ENCODE data around the gene U2AF2.
"Not testable (repeated sequence)": the region's sequence is repeated elsewhere in the genome, so short reads cannot be mapped to it uniquely, and the experiment has no call there.

U2AF2 gene

DNA sequence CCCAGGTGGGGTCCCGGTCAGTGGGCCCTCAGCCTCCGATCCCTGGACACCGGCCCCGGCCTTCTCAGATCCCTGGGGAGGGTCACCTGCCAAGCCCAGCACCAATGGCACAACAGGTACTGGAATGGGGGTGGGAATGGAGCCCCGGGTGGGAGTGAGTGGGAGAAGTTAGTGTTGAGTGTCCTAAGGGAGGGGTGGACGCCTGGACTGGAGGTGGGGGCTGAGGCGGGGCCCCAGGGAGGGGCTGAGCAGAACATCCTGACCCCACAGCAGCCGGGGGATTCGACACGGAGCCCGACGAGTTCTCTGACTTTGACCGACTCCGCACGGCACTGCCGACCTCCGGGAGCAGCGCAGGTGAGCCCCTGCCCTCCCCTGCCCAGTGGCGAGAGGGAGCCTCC is 37.8 kb downstream of the U2AF2 start:
- DNase-seq = no peak

DNA sequence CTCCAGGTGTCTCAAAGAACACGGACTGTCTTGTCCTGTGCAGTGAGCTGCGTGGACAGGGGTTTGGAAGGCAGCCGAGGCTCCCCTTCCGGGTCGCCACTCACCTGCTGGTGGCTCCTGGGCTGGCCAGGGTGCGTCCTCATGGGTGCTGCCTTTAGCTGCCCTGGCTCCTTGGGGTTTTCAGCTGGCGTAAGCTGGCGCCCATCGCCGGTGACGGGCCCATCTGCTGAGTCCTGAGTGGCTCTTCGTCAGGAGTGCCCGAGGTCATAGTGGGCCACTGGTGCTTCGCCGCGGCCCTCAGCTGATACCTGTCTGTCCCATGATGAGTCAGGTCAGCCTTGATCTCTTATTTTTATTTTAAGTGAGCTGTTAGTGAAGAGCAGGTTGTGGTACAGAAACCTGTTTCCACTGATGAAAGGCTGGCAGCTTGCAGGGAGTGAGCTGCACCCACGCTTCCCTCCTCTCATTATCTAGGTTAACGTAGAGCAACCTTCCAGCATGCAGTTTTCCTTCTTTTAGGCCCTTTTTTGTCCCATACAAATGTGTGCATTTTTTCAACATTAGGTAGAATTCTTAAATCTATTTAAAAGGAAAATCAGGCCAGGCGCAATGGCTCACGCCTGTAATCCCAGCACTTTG is 38.6 kb downstream of the U2AF2 start:
- DNase-seq = no peak

DNA sequence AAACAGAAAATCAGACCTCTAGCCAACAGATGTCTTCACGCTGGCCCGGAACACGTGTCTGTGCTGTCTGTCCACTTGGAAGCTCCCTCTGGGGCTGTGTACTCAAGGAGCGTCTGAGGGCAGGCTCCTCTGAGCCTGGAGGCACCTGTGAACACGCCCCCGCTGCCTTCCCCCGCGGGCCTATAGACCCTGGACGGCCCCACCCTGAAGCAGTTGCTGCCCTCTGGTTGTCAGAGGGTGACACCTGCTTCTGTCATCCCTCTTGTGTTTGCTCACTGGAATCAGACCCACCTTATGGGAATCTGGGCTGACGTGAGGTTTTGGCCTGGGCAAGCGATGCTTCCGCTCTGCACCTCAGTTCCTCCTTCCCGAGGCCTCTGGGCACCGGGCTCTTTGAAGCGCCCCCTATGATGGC is 39.4 kb downstream of the U2AF2 start:
- no peak for DNase-seq

DNA sequence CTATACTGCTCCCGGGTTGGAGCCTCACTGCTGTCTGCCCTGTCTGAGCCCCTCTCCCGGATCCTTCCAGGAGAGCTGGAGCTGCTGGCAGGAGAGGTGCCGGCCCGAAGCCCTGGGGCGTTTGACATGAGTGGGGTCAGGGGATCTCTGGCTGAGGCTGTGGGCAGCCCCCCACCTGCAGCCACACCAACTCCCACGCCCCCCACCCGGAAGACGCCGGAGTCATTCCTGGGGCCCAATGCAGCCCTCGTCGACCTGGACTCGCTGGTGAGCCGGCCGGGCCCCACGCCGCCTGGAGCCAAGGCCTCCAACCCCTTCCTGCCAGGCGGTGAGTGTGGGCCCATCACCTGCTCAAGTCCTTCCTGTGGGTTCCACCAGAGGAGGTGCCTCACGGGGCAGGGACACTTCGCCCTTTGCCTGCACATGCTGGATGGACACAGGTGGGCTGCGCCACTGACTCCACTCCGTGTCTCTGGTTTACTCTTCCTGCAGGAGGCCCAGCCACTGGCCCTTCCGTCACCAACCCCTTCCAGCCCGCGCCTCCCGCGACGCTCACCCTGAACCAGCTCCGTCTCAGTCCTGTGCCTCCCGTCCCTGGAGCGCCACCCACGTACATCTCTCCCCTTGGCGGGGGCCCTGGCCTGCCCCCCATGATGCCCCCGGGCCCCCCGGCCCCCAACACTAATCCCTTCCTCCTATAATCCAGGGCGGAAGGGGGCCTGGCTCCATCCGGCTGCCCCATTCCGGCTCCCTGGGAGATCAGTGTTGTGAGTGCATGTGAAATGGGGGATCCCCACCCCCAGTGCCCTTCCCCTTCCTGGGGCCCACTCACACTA is 40.0 kb downstream of the U2AF2 start:
- no peak for DNase-seq

DNA sequence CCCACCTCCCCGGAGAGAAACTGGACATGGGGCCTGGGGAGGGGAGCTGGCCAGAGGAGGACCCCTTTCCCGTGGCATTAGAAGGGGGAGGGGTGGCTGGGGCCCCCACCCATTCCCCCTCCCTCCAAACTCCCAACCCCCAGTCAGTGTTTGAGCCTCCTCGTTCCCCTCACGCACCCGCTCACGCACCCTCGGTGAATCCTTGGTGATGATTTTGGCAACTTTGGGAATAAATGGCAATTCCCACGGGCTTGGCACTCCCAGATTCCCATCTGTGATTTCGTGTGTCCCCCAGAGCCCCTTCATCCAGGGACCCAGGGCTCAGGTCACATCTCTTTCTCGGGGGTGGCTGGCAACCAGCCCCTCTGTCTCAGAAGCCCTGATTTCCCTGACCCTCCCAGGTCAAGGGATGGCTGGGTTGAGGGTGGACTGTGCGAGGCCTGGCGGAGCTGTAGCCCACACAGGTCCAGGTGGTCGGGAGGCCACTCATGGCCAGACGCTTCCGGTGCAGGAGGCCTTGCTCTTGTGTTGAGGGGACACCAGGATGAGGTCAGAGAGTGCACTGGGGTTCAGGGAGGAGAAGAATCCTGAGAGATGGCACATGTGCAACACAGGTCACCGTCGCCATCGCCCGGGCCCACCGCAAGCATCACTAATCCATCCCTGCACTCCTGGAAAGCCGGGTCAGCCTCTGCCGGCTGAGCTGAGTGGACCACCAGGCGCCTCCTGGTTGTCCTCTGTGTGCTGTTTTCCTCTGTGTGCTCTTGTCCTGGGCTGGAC is 40.9 kb downstream of the U2AF2 start:
- DNase-seq = no peak

DNA sequence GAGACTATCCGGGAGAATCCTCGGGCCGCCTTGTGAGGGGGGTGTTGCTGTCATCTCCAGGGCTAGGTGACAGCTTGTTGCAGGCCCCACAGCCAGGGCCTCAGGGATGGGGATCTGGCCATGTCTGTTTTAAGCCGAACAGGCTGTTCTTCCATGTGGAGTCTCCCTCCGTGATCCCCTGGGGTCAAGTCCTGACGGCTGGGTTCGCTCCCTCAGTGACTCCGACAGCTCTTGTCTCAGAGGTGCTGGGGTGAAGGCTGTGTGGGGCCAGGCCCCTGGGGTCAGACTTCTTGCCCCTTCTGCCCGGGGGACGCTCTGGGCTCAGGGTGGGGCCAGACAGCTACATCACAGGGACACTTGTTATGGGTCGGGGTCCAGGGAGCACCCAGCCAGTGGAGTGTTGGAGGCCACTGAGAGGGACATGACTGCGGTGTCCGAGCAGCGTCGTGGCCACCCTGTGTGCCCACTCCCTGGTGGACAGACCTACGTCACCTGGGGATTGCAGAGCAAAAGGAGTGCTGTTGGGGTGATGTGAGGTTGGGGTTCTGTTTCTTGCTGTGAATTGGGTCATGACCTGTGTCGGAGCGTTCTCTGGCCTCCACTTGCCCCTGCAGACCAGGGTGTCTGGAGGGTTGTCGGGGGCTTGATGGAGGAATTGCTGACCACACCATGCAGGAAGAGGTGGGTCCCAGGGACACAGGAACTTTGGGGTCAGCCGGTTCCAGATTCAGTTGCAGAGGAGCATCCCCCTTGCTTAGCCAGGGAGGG is 41.6 kb downstream of the U2AF2 start:
- no peak for DNase-seq

DNA sequence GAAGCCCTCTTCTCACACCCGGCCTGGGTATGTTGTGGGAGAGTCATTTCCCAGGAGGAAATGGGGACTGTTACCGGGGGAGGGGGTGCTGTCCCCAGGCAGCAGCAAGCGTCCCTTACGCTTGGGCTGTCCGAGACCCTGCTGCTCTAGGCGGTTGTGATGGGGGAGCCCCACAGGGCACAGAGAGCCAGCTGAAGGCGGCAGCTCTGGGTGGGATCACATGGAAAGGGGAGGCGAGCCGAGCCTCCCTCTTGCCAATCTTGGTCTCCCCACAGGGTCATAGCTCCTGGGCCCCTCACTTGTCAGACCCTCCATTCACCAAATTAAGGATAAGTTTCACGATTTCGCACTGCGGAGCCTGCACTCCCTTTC is 42.2 kb downstream of the U2AF2 start:
- no peak for DNase-seq

DNA sequence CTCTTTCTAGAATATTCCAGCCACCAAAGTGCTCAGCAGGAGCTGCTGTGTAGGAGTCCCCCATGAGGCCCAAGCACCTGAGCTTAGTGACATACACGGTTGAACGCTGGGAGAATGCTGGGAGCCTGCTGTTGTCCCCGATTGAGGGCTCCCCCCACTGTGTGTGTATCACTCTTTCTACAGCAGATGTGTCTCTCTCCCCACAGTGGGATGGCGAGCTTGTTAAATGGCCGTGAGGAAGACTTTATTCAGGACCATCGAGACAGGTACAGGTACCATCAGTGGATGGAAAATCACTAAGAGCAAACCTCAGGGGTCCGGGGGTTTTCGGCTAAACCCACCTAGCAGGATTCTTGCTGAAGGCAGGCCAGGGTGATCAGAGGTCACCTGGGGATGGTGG is 42.9 kb downstream of the U2AF2 start:
- no peak for DNase-seq

DNA sequence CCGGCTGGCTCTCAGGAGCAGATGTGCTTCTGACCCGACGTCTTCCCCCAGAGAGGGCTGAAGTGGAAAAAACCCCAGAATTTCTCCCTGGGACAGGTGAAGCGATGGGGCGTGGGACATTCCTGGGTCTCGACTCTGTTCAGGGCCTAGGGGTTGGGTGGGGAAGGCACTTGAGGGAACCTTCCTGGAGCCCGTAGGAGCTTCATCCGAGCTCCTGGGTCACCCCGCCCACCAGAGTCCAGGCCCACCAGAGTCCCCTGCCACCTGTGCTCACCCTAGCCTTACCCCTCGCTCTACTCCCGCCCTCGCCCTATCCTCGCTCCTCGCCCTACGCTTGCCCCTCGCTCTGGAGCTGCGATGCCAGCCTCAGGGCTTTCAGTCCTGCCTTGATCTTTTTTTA is 43.4 kb downstream of the U2AF2 start:
- DNase-seq = no peak

DNA sequence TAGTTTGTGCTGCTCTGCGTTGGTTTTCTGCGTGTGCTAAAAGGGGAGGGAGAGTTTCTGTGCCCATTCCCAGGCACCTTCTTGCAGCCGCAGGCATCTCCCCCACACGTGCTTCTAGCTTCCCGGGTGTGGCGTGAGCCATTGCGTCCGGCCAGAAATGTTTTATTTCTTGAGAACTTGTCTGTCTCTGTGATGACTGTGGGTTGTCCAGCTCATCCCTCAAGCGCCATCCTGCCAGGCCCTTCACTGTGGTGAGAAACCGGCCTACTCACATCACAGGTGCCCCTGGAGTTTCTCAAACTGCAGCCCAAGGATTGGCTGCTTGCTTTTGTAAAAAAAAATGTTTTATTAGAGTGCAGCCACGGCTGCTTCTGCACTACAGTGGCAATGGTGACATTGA is 44.4 kb downstream of the U2AF2 start:
- DNase-seq = no peak

DNA sequence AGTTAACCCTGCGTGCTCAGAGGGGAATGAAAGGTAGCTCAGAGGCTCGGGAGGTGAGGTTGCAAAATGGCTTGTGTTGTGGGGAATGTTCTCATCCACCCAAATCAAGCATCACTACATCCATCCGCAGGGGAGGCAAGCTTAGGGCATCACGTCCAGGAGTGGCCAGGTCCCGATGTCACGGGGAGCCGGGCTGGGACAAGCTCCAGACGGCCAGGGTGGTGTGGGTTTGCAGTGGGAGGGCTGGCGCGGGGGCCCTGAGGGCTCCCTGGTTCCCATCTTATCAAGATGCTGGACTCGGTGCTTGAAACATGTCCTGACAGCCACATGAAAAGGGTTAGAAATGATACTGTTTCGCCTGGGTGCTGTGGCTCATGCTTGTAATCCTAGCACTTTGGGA is 46.0 kb downstream of the U2AF2 start:
- peak; percentile 0 for DNase-seq

DNA sequence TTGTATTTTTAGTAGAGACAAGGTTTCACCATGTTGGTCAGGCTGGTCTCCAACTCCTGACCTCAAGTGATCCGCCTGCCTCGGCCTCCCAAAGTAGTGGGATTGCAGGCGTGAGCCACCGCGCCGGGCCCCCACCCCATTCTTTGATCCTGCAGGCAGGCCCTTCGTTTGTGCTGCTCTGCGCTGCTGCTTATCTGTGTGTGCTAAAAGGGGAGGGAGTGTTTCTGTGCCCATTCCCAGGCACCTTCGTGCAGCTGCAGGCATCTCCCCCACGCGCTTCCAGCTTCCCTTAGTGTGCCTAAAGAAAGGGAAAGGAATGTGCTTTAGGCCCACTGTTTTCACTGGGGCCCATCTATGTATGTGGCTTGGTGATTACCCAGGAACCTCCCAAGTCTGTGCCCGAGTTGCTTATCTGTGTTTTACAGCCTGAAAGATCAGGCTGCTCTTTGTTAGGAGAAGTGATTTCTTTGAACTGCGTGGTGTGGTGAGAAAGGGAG is 47.3 kb downstream of the U2AF2 start:
- DNase-seq = peak; percentile 1

DNA sequence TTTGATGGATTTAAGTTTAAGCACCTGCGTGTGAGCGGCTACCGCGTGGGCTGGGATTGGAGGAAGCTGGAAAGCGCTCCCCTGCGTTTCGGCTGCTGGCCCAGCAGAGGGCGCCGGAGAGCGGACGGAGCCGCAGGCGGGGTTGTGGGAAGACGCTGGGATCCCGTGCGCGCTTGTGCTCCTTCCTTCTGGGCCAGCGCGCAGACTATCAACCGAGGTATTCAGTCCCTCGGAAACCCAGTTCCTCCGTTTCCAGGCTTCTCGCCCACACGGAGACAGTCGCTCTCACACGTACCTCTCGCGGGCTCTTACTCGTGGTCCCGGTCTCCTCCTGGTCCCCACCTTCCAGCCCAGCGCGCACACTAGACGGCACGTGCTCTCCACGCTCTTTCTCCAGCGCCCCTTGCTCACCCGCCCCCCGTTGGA is 49.0 kb downstream of the U2AF2 start:
- DNase-seq = peak; percentile 69

DNA sequence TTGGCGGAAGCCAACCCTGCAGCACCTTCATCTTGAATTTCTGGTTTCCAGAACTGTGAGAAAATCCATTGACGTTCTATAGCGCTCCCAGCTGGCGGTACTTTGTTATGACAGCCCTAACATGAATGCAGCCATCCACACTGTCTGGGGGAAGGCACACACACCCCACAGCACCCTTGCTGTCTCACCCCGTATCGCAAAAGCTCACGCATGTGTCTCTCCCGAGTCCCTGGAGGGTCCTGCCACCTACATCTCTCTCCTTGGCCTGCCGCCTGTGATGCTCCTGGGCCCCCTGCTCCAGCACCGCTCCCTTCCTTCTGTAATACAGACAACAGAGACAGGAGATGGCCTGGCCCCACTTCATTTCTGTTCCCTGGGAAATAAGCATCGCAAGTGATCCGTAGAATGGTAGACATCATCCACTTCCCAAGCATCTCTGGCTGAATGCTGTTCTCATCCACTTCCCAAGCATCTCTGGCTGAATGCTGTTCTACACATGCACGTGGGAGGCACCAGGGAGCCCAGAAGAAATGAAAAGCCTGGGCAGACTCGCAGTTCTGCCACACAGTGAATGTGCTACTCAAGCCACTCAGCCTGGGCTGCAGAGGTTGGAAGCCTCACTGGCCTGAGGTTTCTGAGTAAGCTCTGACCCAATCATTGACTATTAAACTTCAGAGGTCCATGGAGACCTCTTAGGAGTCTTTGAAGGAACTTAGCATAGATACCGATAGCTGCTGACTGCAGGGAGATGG is 49.8 kb downstream of the U2AF2 start:
- no peak for DNase-seq

DNA sequence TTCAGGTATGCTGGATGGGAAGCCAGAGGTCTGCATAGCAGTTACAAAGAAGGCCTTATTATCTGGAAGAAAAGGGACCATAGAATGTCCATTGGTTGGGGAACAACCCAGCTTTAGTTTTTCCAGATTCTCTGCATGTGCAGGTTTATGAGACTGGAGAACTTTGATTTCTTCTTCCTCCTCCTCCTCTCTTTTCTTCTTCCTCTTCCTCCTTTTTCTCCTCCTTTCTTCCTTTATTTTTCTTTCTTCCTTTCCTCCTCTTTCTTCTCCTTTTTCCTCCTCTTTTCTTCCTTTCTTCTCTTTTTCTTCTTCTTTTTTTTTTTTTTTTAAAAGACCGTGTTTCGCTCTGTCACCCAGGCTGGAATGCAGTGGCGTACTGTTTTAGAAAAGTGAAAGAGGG is 51.1 kb downstream of the U2AF2 start:
- no peak for DNase-seq

DNA sequence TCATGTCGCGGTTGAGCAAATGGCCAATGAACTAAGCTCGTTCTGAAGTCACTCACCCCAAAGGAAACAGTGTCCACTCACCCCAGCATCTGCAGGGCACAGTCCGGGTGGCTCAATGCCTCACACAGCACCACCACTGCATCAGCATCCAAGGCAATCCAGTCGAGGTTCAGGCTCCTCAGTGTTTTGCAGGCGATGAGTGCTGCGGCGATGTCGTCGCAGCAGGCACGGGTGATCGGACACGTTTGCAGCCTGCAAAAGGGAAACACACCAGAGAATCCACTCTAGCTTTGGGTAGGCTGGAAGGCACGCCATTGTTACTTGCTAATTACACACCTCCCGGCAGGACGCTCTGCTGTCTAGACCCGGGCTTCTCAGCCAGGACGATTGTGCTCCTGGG is 56.9 kb downstream of the U2AF2 start:
- DNase-seq = no peak

DNA sequence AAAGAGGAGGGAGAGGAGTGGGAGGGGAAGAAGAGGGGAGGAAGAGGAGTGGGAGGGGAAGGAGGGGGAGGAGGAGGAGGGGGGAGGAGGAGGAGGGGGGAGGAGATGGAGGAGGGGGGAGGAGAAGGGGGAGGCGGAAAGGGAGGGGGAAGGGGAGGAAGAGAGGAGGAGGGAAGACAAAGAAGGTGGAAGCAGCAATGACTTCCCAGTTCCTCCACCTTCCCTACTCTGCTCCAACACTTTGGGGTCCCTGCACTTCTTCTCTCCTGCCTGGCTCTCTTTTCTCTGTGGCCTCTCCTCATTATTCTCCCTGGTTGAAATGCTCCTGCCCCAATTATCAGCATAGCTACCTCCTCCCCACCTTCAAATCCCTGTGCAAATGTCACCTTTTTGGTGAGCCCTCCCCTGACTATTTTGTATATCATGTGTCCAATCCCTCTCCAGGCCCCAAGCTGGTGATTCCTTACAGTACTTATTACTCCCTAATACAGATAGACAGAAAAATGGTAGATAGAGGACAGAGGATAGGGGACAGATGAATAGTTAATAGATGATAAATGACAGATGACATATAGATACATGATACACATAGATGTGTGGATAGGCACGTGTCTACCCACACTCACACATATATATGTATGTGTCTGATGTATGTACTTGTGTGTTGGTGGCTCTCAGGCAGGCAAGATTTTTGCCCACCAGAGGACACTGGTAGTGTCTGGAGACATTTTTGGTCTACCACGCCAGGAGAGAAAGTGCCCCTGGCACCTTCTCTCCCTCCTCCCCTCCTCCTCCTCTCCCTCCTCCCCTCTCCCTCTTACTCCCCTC is 58.2 kb downstream of the U2AF2 start:
- DNase-seq = no peak

DNA sequence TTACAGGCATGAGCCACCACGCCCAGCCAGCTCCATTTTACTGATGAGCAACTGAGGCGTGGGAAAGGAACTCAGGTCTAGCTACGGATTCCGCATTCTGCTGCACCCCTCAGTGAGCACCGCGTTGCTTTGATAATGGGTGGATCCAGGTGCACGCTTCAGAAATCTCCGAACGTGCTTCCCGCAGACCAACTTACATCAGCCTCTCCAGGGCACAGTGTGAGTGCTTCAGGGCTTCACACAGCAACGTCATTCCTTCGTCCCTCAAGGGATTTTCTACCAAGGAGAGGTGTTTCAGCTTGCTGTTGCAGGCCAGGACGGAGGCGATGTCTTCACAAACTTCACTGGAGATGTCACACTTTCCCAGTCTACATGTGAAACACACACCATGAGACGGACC is 61.7 kb downstream of the U2AF2 start:
- no peak for DNase-seq

DNA sequence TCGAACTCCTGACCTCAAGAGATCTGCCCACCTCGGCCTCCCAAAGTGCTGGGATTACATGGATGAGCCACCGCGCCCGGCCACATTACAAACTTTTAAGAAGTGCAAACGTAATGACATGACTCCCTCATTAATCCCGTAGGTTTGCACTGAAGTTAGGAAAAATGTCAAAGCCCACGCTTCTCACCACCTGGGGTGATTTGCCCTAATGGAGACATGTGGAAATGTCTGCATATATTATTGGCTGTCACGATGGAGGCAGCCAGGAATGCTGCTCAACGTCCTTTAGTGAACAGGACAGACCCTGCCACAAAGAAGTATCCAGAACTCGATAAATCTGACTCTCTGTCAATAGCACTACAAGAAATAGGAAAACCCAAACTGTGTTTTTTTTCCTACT is 62.4 kb downstream of the U2AF2 start:
- no peak for DNase-seq

DNA sequence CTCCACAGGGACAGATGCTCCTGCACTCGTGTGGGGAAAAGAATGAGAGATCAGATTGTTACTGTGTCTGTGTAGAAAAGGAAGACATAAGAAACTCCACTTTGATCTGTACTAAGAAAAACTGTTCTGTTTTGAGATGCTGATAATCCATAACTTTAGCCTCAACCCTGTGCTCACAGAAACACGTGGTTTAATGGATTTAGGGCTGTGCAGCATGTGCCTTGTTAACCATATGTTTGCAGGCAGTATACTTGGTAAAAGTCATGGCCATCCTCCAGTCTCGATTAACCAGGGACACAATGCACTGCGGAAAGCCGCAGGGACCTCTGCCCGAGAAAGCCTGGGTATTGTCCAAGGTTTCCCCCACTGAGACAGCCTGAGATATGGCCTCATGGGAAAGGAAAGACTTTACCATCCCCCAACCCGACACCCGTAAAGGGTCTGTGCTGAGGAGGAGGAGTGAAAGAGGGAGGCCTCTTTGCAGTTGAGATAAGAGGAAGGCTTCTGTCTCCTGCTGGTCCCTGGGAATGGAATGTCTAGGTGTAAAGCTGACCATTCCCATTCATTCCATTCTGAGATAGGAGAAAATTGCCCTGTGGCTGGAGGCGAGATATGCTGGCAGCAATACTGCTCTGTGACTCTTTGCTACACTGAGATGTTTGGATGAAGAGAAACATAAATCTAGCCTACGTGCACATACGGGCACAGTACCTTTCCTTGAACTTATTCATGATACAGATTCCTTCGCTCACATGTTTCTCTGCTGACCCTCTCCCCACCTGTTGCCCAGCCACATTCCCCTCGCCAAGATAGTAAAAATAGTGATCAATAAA is 63.3 kb downstream of the U2AF2 start:
- DNase-seq = not testable (repeated sequence)

All from stimulated activated CD4-positive, alpha-beta T cell treated with anti-CD3 and anti-CD28 coated beads, Interleukin-15, amount 100 ng/mL, for 24 hours (primary cell).